ACC112 (cell line): Measurements from ENCODE around the gene PIP5K1C.
A peak's percentile ranks its signal among the peaks of the same experiment; 100 is the strongest.

Experiments used
- H2AFZ ChIP-seq: fragments of 200-600 bp; sonication (generic); one replicate; pipeline ENCODE4 v1.6.0; 2017; ENCODE audit warnings: antibody characterized with exemption, low read length; ENCODE audit not compliant: unreplicated experiment
- H3K27ac ChIP-seq: fragments of 200-600 bp; sonication (generic); 2 replicates; pipeline ENCODE4 v1.5.1; 2014; ENCODE audit warnings: low read depth, mild to moderate bottlenecking, antibody characterized with exemption, low read length, moderate library complexity
- H3K27me3 ChIP-seq: fragments of 200-600 bp; sonication (generic); 2 replicates; pipeline ENCODE4 v1.6.1; 2014; ENCODE audit warnings: mild to moderate bottlenecking, antibody characterized with exemption, low read length, moderate library complexity, mixed read lengths; ENCODE audit not compliant: insufficient read depth
- H3K36me3 ChIP-seq: fragments of 200-600 bp; sonication (generic); 2 replicates; pipeline ENCODE4 v1.6.1; 2016; ENCODE audit warnings: mild to moderate bottlenecking, antibody characterized with exemption, low read length, moderate library complexity, mixed read lengths; ENCODE audit not compliant: insufficient read depth
- H3K4me1 ChIP-seq: fragments of 200-600 bp; sonication (generic); one replicate; pipeline ENCODE4 v1.6.1; 2016; ENCODE audit warnings: low read length, mixed read lengths; ENCODE audit not compliant: insufficient read depth, unreplicated experiment, control insufficient read depth
- H3K4me3 ChIP-seq: fragments of 200-600 bp; sonication (generic); 2 replicates; pipeline ENCODE4 v1.5.1; 2014; ENCODE audit warnings: mild to moderate bottlenecking, low read depth, low read length
- H3K79me2 ChIP-seq: fragments of 200-600 bp; sonication (generic); one replicate; pipeline ENCODE4 v1.6.0; 2016; ENCODE audit warnings: low read length; ENCODE audit not compliant: control insufficient read depth, unreplicated experiment, insufficient read depth

PIP5K1C gene

GRCh38 chr19:3720349-3720917 is 20.2 kb upstream of the PIP5K1C start:
- no peaks in the 10 kb centered on the region for H3K36me3 ChIP-seq
- no peak overlapping the region for H3K27ac ChIP-seq
- no peaks in the 10 kb centered on the region for H3K79me2 ChIP-seq
- peaks cover 33% of the 10 kb centered on the region for H3K27me3 ChIP-seq
- no peak overlapping the region for H2AFZ ChIP-seq
- H3K4me1 ChIP-seq = no peaks in the 10 kb centered on the region
- H3K4me3 ChIP-seq = no peak overlapping the region

- Histone ChIP-seq H3K27ac (no peak overlapping the region), H2AFZ (no peak overlapping the region), H3K27me3 (peaks cover 33% of the 10 kb centered on the region), H3K4me1 (no peaks in the 10 kb centered on the region), H3K36me3 (no peaks in the 10 kb centered on the region), H3K79me2 (no peaks in the 10 kb centered on the region), H3K4me3 (no peak overlapping the region)
These were observed 19.6 kb upstream of the PIP5K1C start for GRCh38 chr19:3719868-3720267.

GRCh38 chr19:3716147-3716668 is 15.9 kb upstream of the PIP5K1C start:
- Histone ChIP-seq H3K27me3 (peaks cover 13% of the 10 kb centered on the region), H3K36me3 (no peaks in the 10 kb centered on the region), H3K4me3 (no peak overlapping the region), H3K27ac (no peak overlapping the region), H3K79me2 (no peaks in the 10 kb centered on the region), H2AFZ (no peak overlapping the region), H3K4me1 (no peaks in the 10 kb centered on the region)

GRCh38 chr19:3712663-3713611 is 12.7 kb upstream of the PIP5K1C start:
- H3K4me3 ChIP-seq = no peak overlapping the region
- no peaks in the 10 kb centered on the region for H3K4me1 ChIP-seq
- H2AFZ ChIP-seq = no peak overlapping the region

GRCh38 chr19:3710265-3710812 is 10.1 kb upstream of the PIP5K1C start:
- no peaks in the 10 kb centered on the region for H3K36me3 ChIP-seq
- H3K27me3 ChIP-seq = peaks cover 14% of the 10 kb centered on the region; the same call in 1 of the 2 replicates
- no peaks in the 10 kb centered on the region for H3K79me2 ChIP-seq
- H2AFZ ChIP-seq = no peak overlapping the region
- H3K4me1 ChIP-seq = no peaks in the 10 kb centered on the region
- no peak overlapping the region for H3K27ac ChIP-seq
- no peak overlapping the region for H3K4me3 ChIP-seq

More at GRCh38 chr19:3712663-3713611, 12.7 kb upstream of the PIP5K1C start:
- H3K79me2 ChIP-seq = no peaks in the 10 kb centered on the region
- peaks cover 13% of the 10 kb centered on the region; the same call in 1 of the 2 replicates for H3K27me3 ChIP-seq
- no peaks in the 10 kb centered on the region for H3K36me3 ChIP-seq
- H3K27ac ChIP-seq = no peak overlapping the region

- Histone ChIP-seq H3K27ac (no peak within 1 kb of the TSS), H3K4me3 (no peak within 1 kb of the TSS), H2AFZ (no peak within 1 kb of the TSS), H3K79me2 (no peaks in the 10 kb centered on the region), H3K4me1 (no peaks in the 10 kb centered on the region), H3K36me3 (no peaks in the 10 kb centered on the region), H3K27me3 (peaks cover 14% of the 10 kb centered on the region; the same call in 1 of the 2 replicates)
These were observed 8.1 kb upstream of the PIP5K1C start, which contains the start of gene TJP3 for GRCh38 chr19:3708207-3708931. Gene TJP3, plus strand, starts transcription at chr19:3708384. Its CDS starts 20,049 bp downstream, at chr19:3728433.

GRCh38 chr19:3707868-3708206 is 7.6 kb upstream of the PIP5K1C start:
- H3K4me3 ChIP-seq = no peak overlapping the region
- no peaks in the 10 kb centered on the region for H3K79me2 ChIP-seq
- H3K27me3 ChIP-seq = peaks cover 14% of the 10 kb centered on the region; the same call in 1 of the 2 replicates
- no peaks in the 10 kb centered on the region for H3K4me1 ChIP-seq
- no peaks in the 10 kb centered on the region for H3K36me3 ChIP-seq
- no peak overlapping the region for H3K27ac ChIP-seq
- no peak overlapping the region for H2AFZ ChIP-seq

- Histone ChIP-seq H2AFZ (no peak overlapping the region), H3K4me3 (no peak overlapping the region), H3K27ac (no peak overlapping the region), H3K27me3 (no peaks in the 10 kb centered on the region), H3K36me3 (no peaks in the 10 kb centered on the region), H3K79me2 (peaks cover 35% of the 10 kb centered on the region), H3K4me1 (peaks cover 3% of the 10 kb centered on the region)
These were observed 932 bp upstream of the PIP5K1C start for GRCh38 chr19:3701200-3701599.

- no peaks in the 10 kb centered on the region for H3K36me3 ChIP-seq
- no peak overlapping the region for H2AFZ ChIP-seq
- peak overlapping the region; percentile 32; the same call in 1 of the 2 replicates for H3K27ac ChIP-seq
- peaks cover 3% of the 10 kb centered on the region for H3K4me1 ChIP-seq
- peak overlapping the region; percentile 93 for H3K4me3 ChIP-seq
- peaks cover 45% of the 10 kb centered on the region for H3K79me2 ChIP-seq
- H3K27me3 ChIP-seq = no peaks in the 10 kb centered on the region
These were observed 477 bp downstream of the PIP5K1C start for GRCh38 chr19:3699741-3700241.
